Amniotic epithelial cell (primary cell): ENCODE data around the gene CYP19A1.
A peak's percentile ranks its signal among the peaks of the same experiment; 100 is the strongest.

Experiments used
- DNase-seq: peaks from one replicate; pipeline ENCODE4 v3.0.0-alpha.2; 2010; ENCODE audit warnings: low read depth

CYP19A1 gene

GRCh38 chr15:51298620-51299019 lies 39.8 kb downstream of the CYP19A1 start:
- no peak for DNase-seq

GRCh38 chr15:51290720-51291119 lies 47.7 kb downstream of the CYP19A1 start:
- no peak for DNase-seq

DNA sequence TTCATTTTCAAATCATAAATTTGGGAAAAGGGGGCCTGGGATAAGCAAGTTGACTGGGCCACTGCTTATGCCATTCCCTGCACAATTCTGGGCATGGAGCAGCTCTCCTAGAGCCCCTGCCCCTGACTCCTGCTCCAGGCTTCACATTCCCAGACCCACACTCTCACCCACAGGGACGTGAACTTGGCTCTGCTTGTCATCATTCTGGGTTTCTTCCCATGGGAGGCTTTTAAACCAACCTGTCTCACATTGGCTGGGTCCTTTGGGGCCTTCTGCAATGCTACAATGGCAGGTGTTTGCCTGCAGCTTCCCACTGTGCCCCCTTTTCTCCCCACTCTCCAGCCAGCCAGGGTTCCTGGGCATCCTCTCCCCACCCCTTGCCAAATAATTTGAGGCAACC lies 49.1 kb downstream of the CYP19A1 start:
- DNase-seq: no peak

- peak; percentile 59 for DNase-seq
Observed at GRCh38 chr15:51288143-51289065, 50.0 kb downstream of the CYP19A1 start.

GRCh38 chr15:51286816-51287215 lies 51.6 kb downstream of the CYP19A1 start:
- no peak for DNase-seq

DNA sequence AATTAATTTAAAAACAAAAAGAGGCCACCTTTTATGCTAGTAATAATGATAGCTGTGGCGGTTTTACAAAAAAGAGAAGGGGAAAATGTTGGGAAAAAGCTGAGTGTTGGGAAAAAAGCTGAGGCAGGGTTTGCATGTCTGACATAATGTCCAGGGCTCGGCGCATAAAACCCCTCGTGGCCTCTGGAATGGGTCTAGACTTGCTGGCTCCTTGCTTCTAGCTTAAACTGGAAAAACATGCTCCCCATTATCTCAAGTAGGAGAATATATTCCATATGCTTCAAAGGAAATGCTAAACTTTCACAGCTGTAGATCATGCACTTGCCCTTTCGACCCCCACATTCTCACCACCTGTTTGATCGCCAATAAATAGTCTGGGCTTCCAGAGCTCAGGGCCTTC lies 53.0 kb downstream of the CYP19A1 start:
- DNase-seq: no peak

GRCh38 chr15:51284871-51285270 lies 53.5 kb downstream of the CYP19A1 start:
- DNase-seq: no peak

DNA sequence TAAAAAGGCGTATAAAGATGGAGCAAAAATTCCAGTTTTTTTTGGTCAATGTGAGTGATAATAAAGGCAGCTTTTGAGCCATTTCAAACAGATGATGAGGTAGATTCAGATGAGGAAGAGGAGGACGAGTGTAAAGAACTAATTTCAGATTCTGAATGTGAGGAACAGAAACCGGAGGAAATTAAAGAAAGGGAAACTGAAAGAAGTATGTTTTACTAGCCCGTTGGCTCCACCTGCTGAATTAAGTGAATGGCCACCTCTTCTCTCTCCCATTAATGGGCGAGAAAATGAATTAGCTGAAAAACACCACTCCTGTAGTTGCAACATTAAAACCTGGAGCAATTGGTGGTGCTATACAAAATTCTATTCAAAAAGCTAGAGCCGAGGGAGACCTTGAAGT lies 55.4 kb downstream of the CYP19A1 start:
- no peak for DNase-seq

- DNase-seq: peak; percentile 1
Observed at GRCh38 chr15:51282241-51282640, 56.2 kb downstream of the CYP19A1 start.

- DNase-seq: peak; percentile 43
Observed at GRCh38 chr15:51281368-51281967, 56.9 kb downstream of the CYP19A1 start.

GRCh38 chr15:51280838-51281237 lies 57.6 kb downstream of the CYP19A1 start:
- no peak for DNase-seq

- no peak for DNase-seq
Observed at GRCh38 chr15:51279391-51279790, 59.0 kb downstream of the CYP19A1 start.

- no peak for DNase-seq
Observed at GRCh38 chr15:51277101-51277500, 61.3 kb downstream of the CYP19A1 start.

DNA sequence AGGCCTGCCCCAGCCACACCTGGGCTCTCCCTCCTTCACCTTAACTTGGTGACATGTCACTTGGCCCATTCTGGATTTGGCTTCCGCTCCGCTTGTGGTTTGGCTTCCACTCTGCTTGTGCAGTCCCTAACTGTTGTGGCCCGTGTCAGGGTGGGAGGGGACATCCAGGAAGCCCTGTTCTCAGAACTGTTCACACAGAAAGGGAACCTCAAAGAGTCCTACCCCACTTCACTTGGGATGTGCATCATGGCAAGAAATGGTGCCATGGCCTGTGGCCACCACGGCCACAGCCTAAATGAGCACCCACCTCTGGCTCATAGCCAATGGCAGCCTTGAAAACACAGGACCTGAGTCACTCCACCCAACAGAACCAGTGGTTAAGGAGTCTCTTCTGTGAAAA lies 63.4 kb downstream of the CYP19A1 start:
- DNase-seq: no peak

DNA sequence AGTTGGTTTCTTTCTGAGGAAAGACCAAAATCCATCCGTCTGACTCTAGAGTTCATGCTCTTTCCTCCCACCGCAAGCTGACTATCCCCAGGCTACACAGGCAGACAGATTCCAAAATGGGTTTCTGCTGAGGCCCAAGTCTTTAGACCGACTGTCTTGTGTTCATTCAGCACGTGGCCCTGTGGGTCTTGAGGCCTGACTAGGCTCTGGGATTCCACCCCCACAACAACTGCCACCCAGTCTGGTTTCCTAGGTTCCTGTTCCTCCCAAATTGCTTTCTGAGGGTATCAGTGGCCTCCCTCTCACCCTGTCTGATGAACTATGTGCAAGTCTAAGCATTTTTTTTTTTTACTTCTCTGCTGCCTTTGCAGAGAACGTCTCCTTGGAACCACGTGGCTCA lies 67.7 kb downstream of the CYP19A1 start:
- no peak for DNase-seq

- no peak for DNase-seq
Observed at GRCh38 chr15:51269496-51269895, 68.9 kb downstream of the CYP19A1 start.

DNA sequence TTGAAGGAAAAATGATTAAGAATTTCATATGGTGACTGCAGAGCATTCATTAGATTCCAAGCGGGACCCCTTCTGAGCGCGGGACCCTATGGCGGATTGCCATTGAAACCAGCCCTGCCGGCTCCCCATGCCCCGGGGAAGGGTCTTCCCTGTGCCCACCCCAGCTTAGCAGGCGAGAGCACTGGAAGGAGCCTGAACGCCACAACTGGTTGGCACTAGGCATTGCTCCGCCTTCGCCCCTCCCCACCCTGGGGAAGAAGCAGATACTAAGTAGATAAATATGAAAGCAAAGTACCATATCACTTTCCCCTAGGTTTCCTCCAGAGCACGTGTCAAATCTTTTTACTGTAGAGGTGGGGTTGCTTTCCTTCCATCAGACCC lies 70.7 kb downstream of the CYP19A1 start:
- DNase-seq: peak; percentile 6

- no peak for DNase-seq
Observed at GRCh38 chr15:51267051-51267702, 71.2 kb downstream of the CYP19A1 start.

GRCh38 chr15:51266656-51267050 lies 71.7 kb downstream of the CYP19A1 start:
- no peak for DNase-seq

GRCh38 chr15:51265037-51265555 lies 73.3 kb downstream of the CYP19A1 start:
- no peak for DNase-seq

DNA sequence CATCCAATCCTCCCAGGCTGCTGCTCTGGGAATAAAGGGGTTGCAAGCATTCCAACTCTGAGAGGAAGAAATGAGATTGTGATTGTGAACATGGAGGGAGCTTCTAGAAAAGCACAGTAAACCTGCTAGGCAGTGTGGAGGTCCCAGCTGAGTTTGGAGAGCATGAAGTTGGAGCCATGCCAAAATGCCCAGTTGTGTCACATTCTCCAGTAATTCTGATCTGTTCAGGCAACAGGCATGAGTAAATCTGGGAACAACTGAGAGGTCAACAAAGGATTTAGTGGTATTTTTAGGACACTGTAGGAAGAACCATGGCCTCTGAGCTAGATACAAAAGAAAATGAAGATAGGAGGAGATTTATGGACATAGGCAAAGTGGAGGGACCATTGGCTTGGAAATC lies 74.7 kb downstream of the CYP19A1 start:
- no peak for DNase-seq

DNA sequence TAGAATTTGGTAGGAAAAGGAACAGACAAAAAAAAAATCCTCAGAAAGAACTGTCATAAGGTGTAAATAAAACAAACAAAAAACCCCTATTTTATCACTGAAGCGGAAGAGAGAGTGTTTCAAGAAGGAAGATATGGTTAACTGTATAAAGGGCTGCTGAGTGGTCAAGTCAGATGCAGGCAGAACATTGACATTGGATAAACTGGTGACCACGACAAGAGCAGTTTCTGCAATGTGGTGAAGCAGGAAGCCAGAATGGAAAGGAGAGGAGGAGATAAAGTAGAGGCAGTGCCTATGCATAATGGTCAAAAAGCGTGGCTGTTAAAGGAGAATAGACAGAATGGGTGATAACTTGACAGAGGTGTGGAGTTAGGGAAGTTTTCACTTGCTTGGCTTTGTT lies 75.3 kb downstream of the CYP19A1 start:
- no peak for DNase-seq

- DNase-seq: no peak
Observed at GRCh38 chr15:51262463-51262862, 75.9 kb downstream of the CYP19A1 start.
